ENCODE data around the gene OR52E4. TPM values are rescaled to one million over a fixed set of nuclear protein-coding genes. Genes with fewer than 3 reads are reported as not detected.

Gene OR52E4
- total RNA-seq, 4 donors from 2014 or later = not detected

- no peak for TF ChIP-seq CTCF (IDR thresholded peaks at IDR 0.05)
- TF ChIP-seq EP300 (IDR thresholded peaks at IDR 0.05) = no peak
- TF ChIP-seq POLR2AphosphoS5 (IDR thresholded peaks at IDR 0.05) = no peak
- no peak for TF ChIP-seq POLR2A (IDR thresholded peaks at IDR 0.05)
- peaks cover 0 to 41% (median 0%) of the 10 kb centered on the region in 3 donors for H3K9me3 ChIP-seq
- ATAC-seq = no peak
Observed at GRCh38 chr11:5923794-5924193, 43.4 kb downstream of the OR52E4 start.

GRCh38 chr11:5928271-5928670, 47.8 kb downstream of the OR52E4 start:
- TF ChIP-seq POLR2A (IDR thresholded peaks at IDR 0.05) (no peak), EP300 (IDR thresholded peaks at IDR 0.05) (no peak), POLR2AphosphoS5 (IDR thresholded peaks at IDR 0.05) (no peak), CTCF (IDR thresholded peaks at IDR 0.05) (no peak)
- 92 to 96% methylated on average over 4 to 13 of the region's 17 CpGs for WGBS, 2 donors (ENCODE audit: low coverage in 1 of 2)
- no peak for ATAC-seq
- no peaks in the 10 kb centered on the region for H3K36me3 ChIP-seq
- H3K4me3 ChIP-seq = no peak overlapping the region
- peaks cover 0 to 50% (median 0%) of the 10 kb centered on the region in 3 donors for H3K9me3 ChIP-seq
- H3K27ac ChIP-seq = no peak overlapping the region
- no peaks in the 10 kb centered on the region for H3K4me1 ChIP-seq
- H3K27me3 ChIP-seq = no peaks in the 10 kb centered on the region

More at GRCh38 chr11:5923794-5924193, 43.4 kb downstream of the OR52E4 start:
- no peaks in the 10 kb centered on the region for H3K27me3 ChIP-seq
- no peaks in the 10 kb centered on the region for H3K4me1 ChIP-seq
- no peak overlapping the region for H3K4me3 ChIP-seq
- no peaks in the 10 kb centered on the region for H3K36me3 ChIP-seq
- no peak overlapping the region for H3K27ac ChIP-seq

GRCh38 chr11:5928811-5929210, 48.4 kb downstream of the OR52E4 start:
- Histone ChIP-seq H3K9me3 (peaks cover 0 to 45% (median 0%) of the 10 kb centered on the region in 3 donors), H3K4me1 (no peaks in the 10 kb centered on the region), H3K27ac (no peak overlapping the region), H3K4me3 (no peak overlapping the region), H3K36me3 (no peaks in the 10 kb centered on the region), H3K27me3 (no peaks in the 10 kb centered on the region)
- no peak for TF ChIP-seq EP300 (IDR thresholded peaks at IDR 0.05)
- 52% methylated on average over 2 of the region's 15 CpGs; no CpG with 5 or more reads in 1 of the 2 donors for WGBS, 2 donors (ENCODE audit: low coverage in 1 of 2)
- no peak for ATAC-seq

- Histone ChIP-seq H3K36me3 (no peaks in the 10 kb centered on the region), H3K4me3 (no peak overlapping the region), H3K27ac (no peak overlapping the region), H3K4me1 (no peaks in the 10 kb centered on the region), H3K9me3 (peaks cover 0 to 36% (median 0%) of the 10 kb centered on the region in 3 donors), H3K27me3 (no peaks in the 10 kb centered on the region)
- WGBS, 2 donors (ENCODE audit: low coverage in 1 of 2) = 70 to 92% methylated on average over 2 to 17 of the region's 31 CpGs
- TF ChIP-seq EP300 (IDR thresholded peaks at IDR 0.05) (no peak), POLR2AphosphoS5 (IDR thresholded peaks at IDR 0.05) (no peak), POLR2A (IDR thresholded peaks at IDR 0.05) (no peak), CTCF (IDR thresholded peaks at IDR 0.05) (no peak)
- ATAC-seq = no peak
Observed at GRCh38 chr11:5929571-5930368, 49.3 kb downstream of the OR52E4 start.

- no peak for ATAC-seq
- H3K27ac ChIP-seq = no peak overlapping the region
- no peaks in the 10 kb centered on the region for H3K36me3 ChIP-seq
- peaks cover 0 to 28% (median 0%) of the 10 kb centered on the region in 3 donors for H3K9me3 ChIP-seq
- no peak overlapping the region for H3K4me3 ChIP-seq
- no peaks in the 10 kb centered on the region for H3K4me1 ChIP-seq
- H3K27me3 ChIP-seq = no peaks in the 10 kb centered on the region
- WGBS, 2 donors (ENCODE audit: low coverage in 1 of 2) = 63% methylated on average over 4 of the region's 19 CpGs; no CpG with 5 or more reads in 1 of the 2 donors
- TF ChIP-seq CTCF (IDR thresholded peaks at IDR 0.05) = no peak
- no peak for TF ChIP-seq EP300 (IDR thresholded peaks at IDR 0.05)
Observed at GRCh38 chr11:5930614-5931013, 50.2 kb downstream of the OR52E4 start.

Data from gastroesophageal sphincter (tissue), 4 donors.